ENCODE results near the gene PARP2.

DNA sequence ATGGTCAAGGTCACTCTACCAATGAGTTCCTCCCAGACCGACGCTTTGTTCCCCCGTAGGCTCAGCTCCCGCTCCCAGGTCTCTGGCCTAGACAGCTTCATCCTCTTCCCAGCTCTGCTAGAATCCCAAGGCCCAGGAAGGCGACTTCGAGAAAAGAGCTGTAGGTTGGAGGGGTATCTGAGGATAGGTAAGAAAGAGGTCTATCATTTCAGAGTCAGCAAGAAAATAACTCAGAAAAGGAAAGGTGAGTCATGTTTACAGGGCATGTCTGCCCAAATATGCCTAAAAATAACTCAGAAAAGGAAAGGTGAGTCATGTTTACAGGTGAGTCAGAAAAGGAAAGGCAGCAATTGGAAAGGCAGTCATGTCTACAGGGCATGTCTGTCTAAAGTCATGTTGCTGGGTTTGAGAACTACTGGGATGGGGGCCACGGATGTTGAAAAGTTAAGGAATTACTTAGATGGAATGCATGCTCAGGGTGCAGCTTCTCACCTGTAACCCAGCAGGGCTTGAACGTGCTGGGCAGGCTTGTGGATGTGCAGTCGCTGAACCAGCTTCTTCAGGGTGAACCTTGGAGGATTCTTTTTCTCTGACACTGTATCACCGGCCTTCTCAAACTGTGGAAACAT lies 57.6 kb downstream of the PARP2 start:
- TF ChIP-seq, protein P1, sequence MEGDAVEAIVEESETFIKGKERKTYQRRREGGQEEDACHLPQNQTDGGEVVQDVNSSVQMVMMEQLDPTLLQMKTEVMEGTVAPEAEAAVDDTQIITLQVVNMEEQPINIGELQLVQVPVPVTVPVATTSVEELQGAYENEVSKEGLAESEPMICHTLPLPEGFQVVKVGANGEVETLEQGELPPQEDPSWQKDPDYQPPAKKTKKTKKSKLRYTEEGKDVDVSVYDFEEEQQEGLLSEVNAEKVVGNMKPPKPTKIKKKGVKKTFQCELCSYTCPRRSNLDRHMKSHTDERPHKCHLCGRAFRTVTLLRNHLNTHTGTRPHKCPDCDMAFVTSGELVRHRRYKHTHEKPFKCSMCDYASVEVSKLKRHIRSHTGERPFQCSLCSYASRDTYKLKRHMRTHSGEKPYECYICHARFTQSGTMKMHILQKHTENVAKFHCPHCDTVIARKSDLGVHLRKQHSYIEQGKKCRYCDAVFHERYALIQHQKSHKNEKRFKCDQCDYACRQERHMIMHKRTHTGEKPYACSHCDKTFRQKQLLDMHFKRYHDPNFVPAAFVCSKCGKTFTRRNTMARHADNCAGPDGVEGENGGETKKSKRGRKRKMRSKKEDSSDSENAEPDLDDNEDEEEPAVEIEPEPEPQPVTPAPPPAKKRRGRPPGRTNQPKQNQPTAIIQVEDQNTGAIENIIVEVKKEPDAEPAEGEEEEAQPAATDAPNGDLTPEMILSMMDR (IDR thresholded peaks at IDR 0.05): no peak
- no peak for TF ChIP-seq EZH2 (IDR thresholded peaks at IDR 0.05; ENCODE audit: borderline replicate concordance, insufficient read depth, low read depth, low read length, poor library complexity, severe bottlenecking)

All from B cell (primary cell).